ENCODE results near the gene CD3E.

- TF ChIP-seq POLR2AphosphoS5 (IDR thresholded peaks at IDR 0.05; ENCODE audit: low read depth, low read length): no peak
- no peak for TF ChIP-seq POLR2A (IDR thresholded peaks at IDR 0.05; ENCODE audit: low read depth, low read length)
- no peak for TF ChIP-seq SPI1 (IDR thresholded peaks at IDR 0.05; ENCODE audit: low read depth, low read length)
- TF ChIP-seq POU2F2 (IDR thresholded peaks at IDR 0.05; ENCODE audit: low read depth, low read length): no peak
- no peak for TF ChIP-seq TAF1 (IDR thresholded peaks at IDR 0.05; ENCODE audit: low read depth, low read length)
Measured at GRCh38 chr11:118287006-118287405, 17.5 kb upstream of the CD3E start.

Measured in GM12891 (cell line).